Endothelial cell (in vitro differentiated cells): ENCODE data around the gene APOL4. TPM values are rescaled to one million over a fixed set of nuclear protein-coding genes. Genes with fewer than 3 reads are reported as not detected.
"Not testable (repeated sequence)": the region's sequence is repeated elsewhere in the genome, so short reads cannot be mapped to it uniquely, and the experiment has no call there.

ENCODE experiments used
- DNase-seq: peaks from one replicate; pipeline ENCODE4 v3.0.0; 2021; ENCODE audit warnings: low spot score
- H3K27ac Mint-ChIP-seq: one replicate; pipeline ENCODE4 v1.8.0; 2021; ENCODE audit warnings: mixed read lengths, inconsistent platforms; ENCODE audit not compliant: unreplicated experiment
- H3K27me3 Mint-ChIP-seq: one replicate; pipeline ENCODE4 v1.8.0; 2021; ENCODE audit warnings: mild to moderate bottlenecking, moderate library complexity, mixed read lengths, inconsistent platforms; ENCODE audit not compliant: unreplicated experiment
- H3K36me3 Mint-ChIP-seq: one replicate; pipeline ENCODE4 v1.8.0; 2021; ENCODE audit warnings: mild to moderate bottlenecking, low read depth, mixed read lengths, inconsistent platforms; ENCODE audit not compliant: unreplicated experiment
- H3K4me1 Mint-ChIP-seq: one replicate; pipeline ENCODE4 v1.8.0; 2021; ENCODE audit warnings: mild to moderate bottlenecking, mixed read lengths, inconsistent platforms; ENCODE audit not compliant: unreplicated experiment
- H3K4me3 Mint-ChIP-seq: one replicate; pipeline ENCODE4 v1.8.0; 2021; ENCODE audit warnings: mild to moderate bottlenecking, mixed read lengths, inconsistent platforms; ENCODE audit not compliant: unreplicated experiment
- H3K9me3 Mint-ChIP-seq: one replicate; pipeline ENCODE4 v1.8.0; 2021; ENCODE audit warnings: mixed read lengths, inconsistent platforms; ENCODE audit not compliant: unreplicated experiment
- CTCF ChIP-seq: fragments of 200-600 bp; sonication (generic); IDR thresholded peaks from one replicate; pipeline ENCODE4 v1.5.0; 2021; ENCODE audit warnings: antibody characterized with exemption; ENCODE audit not compliant: unreplicated experiment
- total RNA-seq: library from RNA; stranded (reverse); fragmentation: NEBNext Ultra II Directional; extraction: Animal tissue kit (Norgen Biotek cat#: 25700); gene quantifications from one replicate; pipeline ENCODE4 v1.2.1, GENCODE V29; 2021; ENCODE audit not compliant: unreplicated experiment

The APOL4 gene
- total RNA-seq, 1 donor from 2014 or later: 4.4 TPM

GRCh38 chr22:36165141-36165540, 36.5 kb downstream of the APOL4 start:
- H3K36me3 Mint-ChIP-seq: no peaks in the 10 kb centered on the region
- no peak for TF ChIP-seq CTCF
- no peak for DNase-seq
- no peaks in the 10 kb centered on the region for H3K9me3 Mint-ChIP-seq
- peaks cover 2% of the 10 kb centered on the region for H3K4me1 Mint-ChIP-seq
- no peak overlapping the region for H3K4me3 Mint-ChIP-seq
- H3K27ac Mint-ChIP-seq: no peak overlapping the region
- H3K27me3 Mint-ChIP-seq: peaks cover 3% of the 10 kb centered on the region

GRCh38 chr22:36164621-36165020, 37.0 kb downstream of the APOL4 start:
- H3K27me3 Mint-ChIP-seq: peaks cover 3% of the 10 kb centered on the region
- H3K4me1 Mint-ChIP-seq: peaks cover 2% of the 10 kb centered on the region
- no peaks in the 10 kb centered on the region for H3K9me3 Mint-ChIP-seq
- DNase-seq: no peak
- no peaks in the 10 kb centered on the region for H3K36me3 Mint-ChIP-seq
- TF ChIP-seq CTCF: no peak
- no peak overlapping the region for H3K27ac Mint-ChIP-seq
- no peak overlapping the region for H3K4me3 Mint-ChIP-seq

- H3K27ac Mint-ChIP-seq: no peak overlapping the region
- H3K36me3 Mint-ChIP-seq: no peaks in the 10 kb centered on the region
- no peak overlapping the region for H3K4me3 Mint-ChIP-seq
- no peaks in the 10 kb centered on the region for H3K9me3 Mint-ChIP-seq
- TF ChIP-seq CTCF: no peak
- peaks cover 5% of the 10 kb centered on the region for H3K27me3 Mint-ChIP-seq
- DNase-seq: no peak
- H3K4me1 Mint-ChIP-seq: peaks cover 4% of the 10 kb centered on the region
Observed at GRCh38 chr22:36163497-36163896, 38.1 kb downstream of the APOL4 start.

GRCh38 chr22:36162127-36163034, 39.2 kb downstream of the APOL4 start:
- Mint-ChIP-seq H3K9me3 (no peaks in the 10 kb centered on the region), H3K27me3 (peaks cover 5% of the 10 kb centered on the region), H3K4me3 (no peak overlapping the region), H3K36me3 (no peaks in the 10 kb centered on the region), H3K27ac (no peak overlapping the region), H3K4me1 (peaks cover 7% of the 10 kb centered on the region)
- TF ChIP-seq CTCF: no peak
- no peak for DNase-seq

- H3K27ac Mint-ChIP-seq, H3K9me3 Mint-ChIP-seq, H3K36me3 Mint-ChIP-seq, H3K27me3 Mint-ChIP-seq, DNase-seq, H3K4me3 Mint-ChIP-seq: not testable (repeated sequence)
- peaks cover 11% of the 10 kb centered on the region for H3K4me1 Mint-ChIP-seq
Observed at GRCh38 chr22:36161793-36162126, 39.8 kb downstream of the APOL4 start.
